Endodermal cell (in vitro differentiated cells): Measurements from ENCODE around the gene SYNE2. TPM values are rescaled to one million over a fixed set of nuclear protein-coding genes. Genes with fewer than 3 reads are reported as not detected.

Source experiments
- DNase-seq: peaks from one replicate; pipeline ENCODE4 v3.0.0-alpha.2; 2017
- H3K27ac ChIP-seq: 2 replicates; pipeline ENCODE4 v1.5.1; 2013; ENCODE audit warnings: mild to moderate bottlenecking, low read depth, low read length, moderate library complexity
- H3K27me3 ChIP-seq: 2 replicates; pipeline ENCODE4 v1.6.1; 2013; ENCODE audit warnings: mild to moderate bottlenecking, low read length, moderate library complexity; ENCODE audit not compliant: insufficient read depth, control insufficient read depth, poor library complexity, severe bottlenecking
- H3K36me3 ChIP-seq: 2 replicates; pipeline ENCODE4 v1.7.0; 2013; ENCODE audit warnings: mild to moderate bottlenecking, low read length, moderate library complexity; ENCODE audit not compliant: control insufficient read depth, insufficient read depth
- H3K4me1 ChIP-seq: one replicate; pipeline ENCODE4 v1.7.0; 2013; ENCODE audit warnings: low read length; ENCODE audit not compliant: control insufficient read depth, insufficient read depth
- H3K4me3 ChIP-seq: 2 replicates; pipeline ENCODE4 v1.5.1; 2013; ENCODE audit warnings: mild to moderate bottlenecking, low read length, moderate library complexity
- H3K9ac ChIP-seq: 2 replicates; pipeline ENCODE4 v1.6.1; 2013; ENCODE audit warnings: mild to moderate bottlenecking, low read length, moderate library complexity; ENCODE audit not compliant: poor library complexity, severe bottlenecking; ENCODE audit errors: extremely low read depth
- H3K9me3 ChIP-seq: 2 replicates; pipeline ENCODE4 v1.6.1; 2013; ENCODE audit warnings: mild to moderate bottlenecking, low read length, moderate library complexity; ENCODE audit not compliant: control insufficient read depth
- H3K27ac Mint-ChIP-seq: 2 replicates; pipeline ENCODE4 v1.8.0; 2020; ENCODE audit warnings: mixed read lengths
- H3K27me3 Mint-ChIP-seq: 2 replicates; pipeline ENCODE4 v1.8.0; 2021; ENCODE audit warnings: mild to moderate bottlenecking, mixed read lengths; ENCODE audit not compliant: insufficient read depth
- H3K36me3 Mint-ChIP-seq: 2 replicates; pipeline ENCODE4 v1.8.0; 2020; ENCODE audit warnings: low read depth, mixed read lengths
- H3K4me1 Mint-ChIP-seq: 2 replicates; pipeline ENCODE4 v1.8.0; 2020; ENCODE audit warnings: mixed read lengths
- H3K4me3 Mint-ChIP-seq: 2 replicates; pipeline ENCODE4 v1.8.0; 2020; ENCODE audit warnings: mild to moderate bottlenecking, moderate library complexity, mixed read lengths
- H3K9me3 Mint-ChIP-seq: 2 replicates; pipeline ENCODE4 v1.8.0; 2020; ENCODE audit warnings: mild to moderate bottlenecking, mixed read lengths
- WGBS, 2 experiments: methylation state at CpG; one replicate each; pipeline versions ENCODE4 v1.1.5 to v1.1.7; 2013; ENCODE audit warnings: missing lambda C conversion rate in 2 of 2, mixed read lengths in 1 of 2; ENCODE audit not compliant: insufficient coverage in 1 of 2, insufficient read length in 1 of 2; 5-methylcytosine and 5-hydroxymethylcytosine counted together
- total RNA-seq, 2 donors: library from RNA; stranded (reverse); fragmentation: NEBNext Ultra II Directional in 1 of 2; extraction: Animal tissue kit (Norgen Biotek cat#: 25700) in 1 of 2; gene quantifications; 2 replicates in 1 of 2; 3 replicates in 1 of 2; pipeline ENCODE4 v1.2.1, GENCODE V29; 2021
- TF ChIP-seq, protein P1 (sequence below): fragments of 200-600 bp; sonication (generic); conservative IDR thresholded peaks from 2 replicates; pipeline ENCODE4 v1.5.0; 2021; ENCODE audit warnings: antibody characterized with exemption, mild to moderate bottlenecking

Gene SYNE2
- total RNA-seq, 2 donors from 2014 or later, result 65.8 to 70.0 TPM

DNA sequence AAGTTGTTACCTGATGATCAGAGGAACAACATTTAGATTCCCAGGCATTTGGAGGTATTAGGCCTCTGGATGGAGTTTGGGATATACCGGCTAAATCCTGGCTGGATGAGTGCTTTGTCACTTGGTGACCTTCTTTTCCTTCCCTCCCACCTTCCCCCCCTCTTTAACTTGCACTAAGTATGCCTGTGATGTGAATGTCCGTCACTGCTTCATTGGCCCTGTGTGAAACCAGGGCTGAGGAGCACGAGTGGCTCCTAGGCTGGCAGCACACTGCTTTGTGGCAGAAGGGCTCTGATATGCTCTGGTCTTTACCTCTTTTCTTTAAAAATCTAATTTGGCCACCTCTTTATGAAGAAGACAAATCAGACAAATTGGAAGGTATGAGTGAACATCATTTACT lies 345.7 kb downstream of the SYNE2 start:
- H3K9me3 ChIP-seq, result no peaks in the 10 kb centered on the region
- no peaks in the 10 kb centered on the region for H3K27me3 ChIP-seq
- Mint-ChIP-seq H3K27me3 (no peaks in the 10 kb centered on the region), H3K36me3 (peaks cover 22% of the 10 kb centered on the region), H3K4me1 (peaks cover 44% of the 10 kb centered on the region), H3K27ac (no peak overlapping the region), H3K9me3 (no peaks in the 10 kb centered on the region), H3K4me3 (no peak overlapping the region)
- 93 to 100% methylated on average over 2 to 3 of the region's 3 CpGs for whole genome bisulfite sequencing, 2 experiments
- H3K27ac ChIP-seq, result no peak overlapping the region
- DNase-seq, result no peak
- peaks cover 5% of the 10 kb centered on the region for H3K36me3 ChIP-seq
- no peak overlapping the region for H3K4me3 ChIP-seq
- H3K9ac ChIP-seq, result no peak overlapping the region
- TF ChIP-seq, protein P1, sequence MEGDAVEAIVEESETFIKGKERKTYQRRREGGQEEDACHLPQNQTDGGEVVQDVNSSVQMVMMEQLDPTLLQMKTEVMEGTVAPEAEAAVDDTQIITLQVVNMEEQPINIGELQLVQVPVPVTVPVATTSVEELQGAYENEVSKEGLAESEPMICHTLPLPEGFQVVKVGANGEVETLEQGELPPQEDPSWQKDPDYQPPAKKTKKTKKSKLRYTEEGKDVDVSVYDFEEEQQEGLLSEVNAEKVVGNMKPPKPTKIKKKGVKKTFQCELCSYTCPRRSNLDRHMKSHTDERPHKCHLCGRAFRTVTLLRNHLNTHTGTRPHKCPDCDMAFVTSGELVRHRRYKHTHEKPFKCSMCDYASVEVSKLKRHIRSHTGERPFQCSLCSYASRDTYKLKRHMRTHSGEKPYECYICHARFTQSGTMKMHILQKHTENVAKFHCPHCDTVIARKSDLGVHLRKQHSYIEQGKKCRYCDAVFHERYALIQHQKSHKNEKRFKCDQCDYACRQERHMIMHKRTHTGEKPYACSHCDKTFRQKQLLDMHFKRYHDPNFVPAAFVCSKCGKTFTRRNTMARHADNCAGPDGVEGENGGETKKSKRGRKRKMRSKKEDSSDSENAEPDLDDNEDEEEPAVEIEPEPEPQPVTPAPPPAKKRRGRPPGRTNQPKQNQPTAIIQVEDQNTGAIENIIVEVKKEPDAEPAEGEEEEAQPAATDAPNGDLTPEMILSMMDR, result no peak
- no peaks in the 10 kb centered on the region for H3K4me1 ChIP-seq

DNA sequence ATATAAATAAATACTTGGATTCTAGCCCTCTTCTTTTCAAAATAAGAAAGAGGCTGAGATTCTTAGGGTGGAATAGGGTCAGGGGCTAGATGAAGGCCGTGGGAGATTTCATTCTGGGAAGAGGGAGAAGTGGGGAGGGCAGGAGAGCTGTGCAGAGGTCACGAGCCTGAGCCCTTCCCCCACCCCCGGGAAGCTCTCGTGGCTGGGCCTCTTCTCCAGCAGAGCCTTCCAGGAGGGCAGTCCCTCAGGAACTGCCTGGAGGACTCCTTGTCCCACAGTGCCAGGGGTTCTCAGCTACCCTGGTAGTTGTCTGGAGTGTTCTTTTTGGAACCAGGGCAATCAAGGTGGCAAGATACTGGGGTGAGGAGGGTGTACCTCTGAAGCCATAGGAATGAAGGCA lies 347.4 kb downstream of the SYNE2 start:
- Histone ChIP-seq H3K36me3 (peaks cover 11% of the 10 kb centered on the region), H3K9me3 (no peaks in the 10 kb centered on the region), H3K4me3 (no peak overlapping the region), H3K27me3 (no peaks in the 10 kb centered on the region), H3K4me1 (no peaks in the 10 kb centered on the region), H3K27ac (no peak overlapping the region), H3K9ac (no peak overlapping the region)
- TF ChIP-seq, protein P1, result no peak
- 53 to 60% methylated on average over 1 to 4 of the region's 4 CpGs for WGBS, 2 experiments
- Mint-ChIP-seq H3K4me3 (no peak overlapping the region), H3K27me3 (no peaks in the 10 kb centered on the region), H3K27ac (peak overlapping the region; percentile 55), H3K4me1 (peaks cover 36% of the 10 kb centered on the region), H3K9me3 (no peaks in the 10 kb centered on the region), H3K36me3 (peaks cover 14% of the 10 kb centered on the region)
- DNase-seq, result peak; percentile 67

DNA sequence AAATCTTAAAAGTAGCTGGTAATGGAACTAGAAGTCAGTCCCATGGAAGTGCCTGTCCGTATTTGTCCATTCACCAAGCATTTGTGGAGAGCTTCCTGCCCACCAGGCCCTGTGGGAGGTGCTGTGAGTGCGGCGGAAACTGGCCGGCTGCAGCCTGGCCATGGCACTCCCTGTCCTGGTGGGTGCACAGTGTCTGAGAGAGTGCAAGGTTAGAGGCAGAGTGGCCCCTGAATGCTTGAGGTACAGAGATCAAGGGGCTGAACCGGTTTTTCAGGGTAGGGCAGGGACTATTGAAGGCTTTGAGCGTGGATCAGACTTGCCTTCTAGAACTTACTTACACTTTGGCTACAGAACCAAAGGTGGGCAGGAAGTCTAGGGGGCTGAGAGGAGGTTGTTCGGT lies 348.5 kb downstream of the SYNE2 start:
- Mint-ChIP-seq H3K9me3 (no peaks in the 10 kb centered on the region), H3K27me3 (no peaks in the 10 kb centered on the region), H3K27ac (peak overlapping the region; percentile 48), H3K4me3 (no peak overlapping the region), H3K4me1 (peaks cover 26% of the 10 kb centered on the region), H3K36me3 (peaks cover 13% of the 10 kb centered on the region)
- no peaks in the 10 kb centered on the region for H3K4me1 ChIP-seq
- 92 to 97% methylated on average over 3 to 7 of the region's 7 CpGs for WGBS, 2 experiments
- no peaks in the 10 kb centered on the region for H3K9me3 ChIP-seq
- H3K36me3 ChIP-seq, result peaks cover 11% of the 10 kb centered on the region
- H3K9ac ChIP-seq, result no peak overlapping the region
- H3K27ac ChIP-seq, result no peak overlapping the region
- no peak for DNase-seq
- H3K4me3 ChIP-seq, result no peak overlapping the region
- TF ChIP-seq, protein P1, result no peak
- no peaks in the 10 kb centered on the region for H3K27me3 ChIP-seq
